HEK293 (cell line): ENCODE measurements around the gene OCLN.
A peak's percentile ranks its signal among the peaks of the same experiment; 100 is the strongest.
"Not testable (repeated sequence)": the region's sequence is repeated elsewhere in the genome, so short reads cannot be mapped to it uniquely, and the experiment has no call there.

Source experiments
- CTCF ChIA-PET: fragments of 350-600 bp; formaldehyde crosslinking; extraction: SDS; loops from one replicate; lab custom pipeline; 2021; ENCODE audit warnings: antibody characterized with exemption; lab: Yijun Ruan, JAX
- POLR2A ChIA-PET: fragments of 300-600 bp; formaldehyde crosslinking; extraction: SDS; loops from one replicate; lab custom pipeline; 2020; ENCODE audit warnings: antibody characterized with exemption, inconsistent platforms; lab: Yijun Ruan, JAX
- H3K27ac ChIP-seq: fragments of 200-500 bp; sonication (Bioruptor generic); 2 replicates; pipeline ENCODE4 v1.5.1; 2014; ENCODE audit warnings: low read depth, low read length, control low read depth, inconsistent platforms; ENCODE audit errors: extremely low read depth
- H3K36me3 ChIP-seq, 2 experiments: fragments of 200-500 bp in 1 of 2; sonication (Bioruptor generic) in 1 of 2; 1 replicate in 1 of 2; 2 replicates in 1 of 2; pipeline ENCODE4 v1.5.1; 2014 to 2017; ENCODE audit warnings: inconsistent platforms in 2 of 2, low read length in 2 of 2; ENCODE audit not compliant: control insufficient read depth in 2 of 2, insufficient read depth in 1 of 2
- H3K4me1 ChIP-seq: fragments of 200-500 bp; sonication (Bioruptor generic); 2 replicates; pipeline ENCODE4 v1.5.1; 2014; ENCODE audit warnings: mild to moderate bottlenecking, low read length, inconsistent platforms; ENCODE audit not compliant: control insufficient read depth, insufficient read depth
- H3K4me3 ChIP-seq: 2 replicates; pipeline ENCODE4 v1.5.1; 2011; ENCODE audit warnings: low read depth, mild to moderate bottlenecking, control low read depth, low read length, moderate library complexity
- H3K9me3 ChIP-seq: fragments of 200-500 bp; sonication (Bioruptor generic); 2 replicates; pipeline ENCODE4 v1.5.1; 2014; ENCODE audit warnings: low read depth, low read length, inconsistent platforms; ENCODE audit not compliant: control insufficient read depth, insufficient read depth
- BCL6B ChIP-seq: fragments of 450-650 bp; formaldehyde crosslinking; IDR thresholded peaks from 2 replicates; pipeline ENCODE4 v1.5.1; 2017; ENCODE audit warnings: missing biosample characterization, missing genetic modification characterization
- HOXD13 ChIP-seq: sonication (generic); formaldehyde crosslinking; IDR thresholded peaks from 2 replicates; pipeline ENCODE4 v1.8.0; 2022; ENCODE audit warnings: missing genetic modification reagents, borderline replicate concordance
- KLF1 ChIP-seq: fragments of 450-650 bp; formaldehyde crosslinking; IDR thresholded peaks from 2 replicates; pipeline ENCODE4 v1.5.1; 2016; ENCODE audit warnings: missing biosample characterization, missing genetic modification characterization
- REST ChIP-seq: fragments of 450-650 bp; formaldehyde crosslinking; IDR thresholded peaks from 2 replicates; pipeline ENCODE4 v1.5.1; 2016; ENCODE audit warnings: missing biosample characterization, missing genetic modification characterization
- SALL2 ChIP-seq: fragments of 450-650 bp; formaldehyde crosslinking; IDR thresholded peaks from 2 replicates; pipeline ENCODE4 v1.5.0; 2017; ENCODE audit warnings: missing biosample characterization, mild to moderate bottlenecking, missing genetic modification characterization, borderline replicate concordance
- SP2 ChIP-seq: fragments of 450-650 bp; formaldehyde crosslinking; IDR thresholded peaks from 2 replicates; pipeline ENCODE4 v1.5.1; 2016; ENCODE audit warnings: missing biosample characterization, missing genetic modification characterization
- ZFHX2 ChIP-seq: fragments of 450-650 bp; formaldehyde crosslinking; conservative IDR thresholded peaks from 2 replicates; pipeline ENCODE4 v1.5.1; 2016; ENCODE audit warnings: missing biosample characterization, missing genetic modification characterization
- ZFP37 ChIP-seq: fragments of 450-650 bp; formaldehyde crosslinking; IDR thresholded peaks from 2 replicates; pipeline ENCODE4 v1.5.1; 2016; ENCODE audit warnings: missing biosample characterization, missing genetic modification characterization
- ZNF121 ChIP-seq: fragments of 450-650 bp; formaldehyde crosslinking; IDR thresholded peaks from 2 replicates; pipeline ENCODE4 v1.5.1; 2016; ENCODE audit warnings: missing biosample characterization, missing genetic modification characterization
- ZNF16 ChIP-seq: fragments of 450-650 bp; formaldehyde crosslinking; IDR thresholded peaks from 2 replicates; pipeline ENCODE4 v1.5.1; 2016; ENCODE audit warnings: low read depth, missing biosample characterization, missing genetic modification characterization
- ZNF341 ChIP-seq: fragments of 450-650 bp; formaldehyde crosslinking; IDR thresholded peaks from 2 replicates; pipeline ENCODE4; 2016; ENCODE audit warnings: low read depth, missing biosample characterization, missing genetic modification characterization
- ZNF48 ChIP-seq: fragments of 450-650 bp; formaldehyde crosslinking; IDR thresholded peaks from 2 replicates; pipeline ENCODE4 v1.5.1; 2016; ENCODE audit warnings: missing biosample characterization, missing genetic modification characterization
- ZNF585B ChIP-seq: fragments of 450-650 bp; formaldehyde crosslinking; IDR thresholded peaks from 2 replicates; pipeline ENCODE4 v1.5.1; 2016; ENCODE audit warnings: missing biosample characterization, missing genetic modification characterization
- ZNF600 ChIP-seq: fragments of 450-650 bp; formaldehyde crosslinking; IDR thresholded peaks from 2 replicates; pipeline ENCODE4 v1.5.1; 2016; ENCODE audit warnings: missing biosample characterization, missing genetic modification characterization
- ZNF660 ChIP-seq: fragments of 450-650 bp; IDR thresholded peaks from 2 replicates; pipeline ENCODE4 v1.5.1; 2018; ENCODE audit warnings: missing biosample characterization, mild to moderate bottlenecking, missing genetic modification characterization
- ZNF704 ChIP-seq: fragments of 450-650 bp; formaldehyde crosslinking; IDR thresholded peaks from 2 replicates; pipeline ENCODE4 v1.5.1; 2016; ENCODE audit warnings: missing biosample characterization, missing genetic modification characterization
- ZNF776 ChIP-seq: fragments of 450-650 bp; formaldehyde crosslinking; IDR thresholded peaks from 2 replicates; pipeline ENCODE4 v1.5.0; 2017; ENCODE audit warnings: missing biosample characterization, missing genetic modification characterization, borderline replicate concordance

OCLN gene

GRCh38 chr5:69462170-69462569 is 30.4 kb upstream of the OCLN start:
- no peak overlapping the region for H3K27ac ChIP-seq
- no peaks in the 10 kb centered on the region for H3K9me3 ChIP-seq
- no peak overlapping the region for H3K4me3 ChIP-seq
- H3K4me1 ChIP-seq = no peaks in the 10 kb centered on the region
- CTCF ChIA-PET = no interaction called here
- no peaks in the 10 kb centered on the region for H3K36me3 ChIP-seq
- POLR2A ChIA-PET = no interaction called here
- no peak for TF ChIP-seq ZNF585B
- no peak for TF ChIP-seq HOXD13 (CRISPR knock-in tag)
- no peak for TF ChIP-seq ZNF600 (tag by site-specific recombination)
- TF ChIP-seq BCL6B (tag by site-specific recombination) = no peak
- no peak for TF ChIP-seq ZNF776
- TF ChIP-seq SALL2 (tag by site-specific recombination) = no peak
- TF ChIP-seq ZFHX2 (tag by site-specific recombination) = no peak
- no peak for TF ChIP-seq ZNF48 (tag by site-specific recombination)
- no peak for TF ChIP-seq ZNF341
- no peak for TF ChIP-seq ZNF16 (tag by site-specific recombination)
- no peak for TF ChIP-seq KLF1 (tag by site-specific recombination)
- TF ChIP-seq ZNF121 = no peak
- no peak for TF ChIP-seq ZNF660 (tag by site-specific recombination)
- no peak for TF ChIP-seq ZFP37 (tag by site-specific recombination)
- no peak for TF ChIP-seq ZNF704 (tag by site-specific recombination)
- no peak for TF ChIP-seq REST (tag by site-specific recombination)
- TF ChIP-seq, all 188 proteins: peak for 0

- not testable (repeated sequence) for H3K27ac ChIP-seq, H3K4me1 ChIP-seq
- TF ChIP-seq SP2 = 0 out of 2 replicates have a peak, but pooled peaks have one; percentile 23
- TF ChIP-seq, all 188 proteins: peak for 1; not testable (repeated sequence) for 187
- H3K9me3 ChIP-seq, H3K36me3 ChIP-seq, H3K4me3 ChIP-seq, CTCF ChIA-PET: not testable (repeated sequence)
- POLR2A ChIA-PET = interaction anchor here (0.6 kb wide), 1 partner anchor 10 kb away, joined by 8 read pairs; no protein-coding TSS in a partner anchor
Observed at GRCh38 chr5:69466375-69466774, 26.2 kb upstream of the OCLN start.
